Nephron progenitor cell (in vitro differentiated cells): ENCODE data around the gene LIN7B.

ENCODE experiments used
- DNase-seq: peaks from one replicate; pipeline ENCODE4 v3.0.0; 2021
- H3K27ac Mint-ChIP-seq: 2 replicates; pipeline ENCODE4 v1.8.0; 2021; ENCODE audit warnings: mild to moderate bottlenecking, moderate library complexity, mixed read lengths
- H3K27me3 Mint-ChIP-seq: 2 replicates; pipeline ENCODE4 v1.8.0; 2021; ENCODE audit warnings: mild to moderate bottlenecking, low read depth, mixed read lengths; ENCODE audit not compliant: poor library complexity
- H3K36me3 Mint-ChIP-seq: 2 replicates; pipeline ENCODE4 v1.8.0; 2021; ENCODE audit warnings: low read depth, mixed read lengths
- H3K4me1 Mint-ChIP-seq: 2 replicates; pipeline ENCODE4 v1.8.0; 2021; ENCODE audit warnings: mixed read lengths
- H3K4me3 Mint-ChIP-seq: 2 replicates; pipeline ENCODE4 v1.8.0; 2021; ENCODE audit warnings: mild to moderate bottlenecking, moderate library complexity, mixed read lengths
- H3K9me3 Mint-ChIP-seq: 2 replicates; pipeline ENCODE4 v1.8.0; 2021; ENCODE audit warnings: mild to moderate bottlenecking, moderate library complexity, mixed read lengths
- TF ChIP-seq, protein P1 (sequence below): fragments of 200-600 bp; sonication (generic); IDR thresholded peaks from 2 replicates; pipeline ENCODE4 v1.5.0; 2021; ENCODE audit warnings: antibody characterized with exemption

LIN7B gene

DNA sequence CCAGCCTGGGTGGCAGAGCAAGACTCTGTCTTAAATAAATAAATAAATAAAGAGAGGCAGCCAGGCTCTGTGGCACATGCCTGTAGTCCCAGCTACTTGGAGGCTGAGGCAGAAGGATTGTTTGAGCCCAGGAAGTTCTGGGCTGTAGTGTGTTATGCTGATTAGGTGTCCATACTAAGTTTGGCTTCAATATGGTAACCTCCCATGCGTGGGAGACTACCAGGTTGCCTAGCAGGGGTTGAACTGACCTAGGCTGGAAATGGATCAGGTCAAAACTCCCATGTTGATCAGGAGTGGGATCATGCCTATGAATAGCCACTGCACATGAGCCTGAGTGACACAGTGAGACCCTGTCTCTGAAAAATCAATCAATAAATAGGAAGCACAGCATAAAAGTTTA is 32.9 kb upstream of the LIN7B start:
- Mint-ChIP-seq H3K4me1 (peaks cover 15% of the 10 kb centered on the region), H3K4me3 (no peak overlapping the region), H3K9me3 (peaks cover 3% of the 10 kb centered on the region), H3K27me3 (peaks cover 39% of the 10 kb centered on the region), H3K36me3 (peaks cover 3% of the 10 kb centered on the region), H3K27ac (no peak overlapping the region)
- DNase-seq, result no peak
- TF ChIP-seq, protein P1, sequence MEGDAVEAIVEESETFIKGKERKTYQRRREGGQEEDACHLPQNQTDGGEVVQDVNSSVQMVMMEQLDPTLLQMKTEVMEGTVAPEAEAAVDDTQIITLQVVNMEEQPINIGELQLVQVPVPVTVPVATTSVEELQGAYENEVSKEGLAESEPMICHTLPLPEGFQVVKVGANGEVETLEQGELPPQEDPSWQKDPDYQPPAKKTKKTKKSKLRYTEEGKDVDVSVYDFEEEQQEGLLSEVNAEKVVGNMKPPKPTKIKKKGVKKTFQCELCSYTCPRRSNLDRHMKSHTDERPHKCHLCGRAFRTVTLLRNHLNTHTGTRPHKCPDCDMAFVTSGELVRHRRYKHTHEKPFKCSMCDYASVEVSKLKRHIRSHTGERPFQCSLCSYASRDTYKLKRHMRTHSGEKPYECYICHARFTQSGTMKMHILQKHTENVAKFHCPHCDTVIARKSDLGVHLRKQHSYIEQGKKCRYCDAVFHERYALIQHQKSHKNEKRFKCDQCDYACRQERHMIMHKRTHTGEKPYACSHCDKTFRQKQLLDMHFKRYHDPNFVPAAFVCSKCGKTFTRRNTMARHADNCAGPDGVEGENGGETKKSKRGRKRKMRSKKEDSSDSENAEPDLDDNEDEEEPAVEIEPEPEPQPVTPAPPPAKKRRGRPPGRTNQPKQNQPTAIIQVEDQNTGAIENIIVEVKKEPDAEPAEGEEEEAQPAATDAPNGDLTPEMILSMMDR, result no peak

DNA sequence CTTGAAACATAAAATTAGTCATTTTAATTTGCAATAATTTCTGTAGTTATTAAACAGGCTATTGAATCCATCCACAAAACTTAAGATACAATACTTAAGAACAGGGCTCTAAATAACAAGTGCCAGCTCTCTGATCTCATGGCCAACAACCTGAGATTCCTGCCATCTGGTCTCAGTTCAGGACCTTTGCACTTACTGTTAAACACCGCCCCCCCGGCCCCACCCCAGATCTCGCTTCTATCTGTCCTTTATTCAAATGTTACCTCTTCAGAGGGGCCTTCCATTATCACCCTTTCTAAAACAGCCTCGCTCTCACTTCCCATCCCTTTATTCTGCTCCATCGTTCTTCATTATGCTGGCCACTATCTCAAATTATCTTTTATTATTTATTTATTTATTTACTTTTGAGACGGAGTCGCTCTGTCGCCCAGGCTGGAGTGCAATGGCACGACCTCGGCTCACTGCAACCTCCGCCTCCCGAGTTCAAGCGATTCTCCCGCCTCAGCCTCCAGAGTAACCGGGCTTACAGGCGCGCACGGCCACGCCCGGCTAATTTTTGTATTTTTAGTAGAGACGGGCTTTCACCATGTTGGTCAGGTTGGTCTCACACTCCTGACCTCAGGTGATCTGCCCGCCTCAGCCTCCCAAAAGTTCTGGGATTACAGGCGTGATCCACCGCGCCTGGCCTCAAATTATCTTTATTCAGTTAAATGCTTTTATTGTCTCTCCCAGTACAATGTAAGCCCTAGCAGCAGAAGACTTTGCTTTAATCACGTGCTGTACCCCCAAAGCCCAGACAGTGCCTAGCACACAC is 29.8 kb upstream of the LIN7B start:
- TF ChIP-seq, protein P1, result no peak
- peaks cover 34% of the 10 kb centered on the region for H3K4me1 Mint-ChIP-seq
- DNase-seq, result no peak
- peaks cover 27% of the 10 kb centered on the region for H3K36me3 Mint-ChIP-seq
- H3K27ac Mint-ChIP-seq, result peak overlapping the region; percentile 96
- H3K27me3 Mint-ChIP-seq, result peaks cover 29% of the 10 kb centered on the region
- H3K9me3 Mint-ChIP-seq, result peaks cover 3% of the 10 kb centered on the region
- H3K4me3 Mint-ChIP-seq, result peak overlapping the region; percentile 98

DNA sequence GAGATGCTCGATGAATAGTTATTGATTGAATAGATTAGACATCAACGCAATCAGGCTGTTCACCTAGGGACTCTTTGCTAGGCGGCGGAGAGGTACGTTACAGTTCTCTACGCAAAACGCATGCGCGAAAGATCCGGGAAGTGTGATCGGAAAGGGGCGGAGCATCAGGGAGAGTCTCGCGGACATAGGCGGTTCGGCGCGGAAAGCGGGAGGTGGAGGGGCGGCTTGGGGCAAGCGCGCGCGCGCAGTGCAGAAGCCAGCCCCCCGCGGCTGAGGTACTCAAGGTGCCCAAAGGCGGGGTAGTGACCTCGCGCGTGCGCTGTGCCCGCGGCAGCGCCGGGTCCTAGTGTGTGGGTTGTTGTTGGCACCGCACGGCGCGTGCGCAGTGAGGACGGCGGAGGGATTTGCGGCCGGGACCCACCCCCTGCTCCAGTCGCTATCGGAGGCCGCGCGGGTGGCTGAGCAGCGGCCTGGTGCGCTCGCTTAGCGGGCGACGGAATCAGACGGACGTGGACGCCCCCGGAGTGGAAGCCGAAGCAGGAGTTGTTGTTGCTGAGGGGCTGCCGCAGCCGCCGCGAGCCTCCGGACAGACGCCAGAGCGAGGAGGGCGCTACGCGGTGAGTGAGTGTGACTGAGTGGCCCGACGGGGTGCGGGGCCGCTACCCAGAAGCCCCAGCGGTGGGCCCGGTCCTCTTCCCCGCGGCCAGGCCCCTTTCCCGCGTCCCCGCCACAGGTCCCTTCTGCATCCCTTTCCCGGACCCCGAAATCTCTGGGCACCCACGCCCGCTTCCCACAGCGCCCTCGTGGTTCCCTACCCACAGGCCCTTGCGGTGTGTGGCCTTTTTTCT is 28.9 kb upstream of the LIN7B start, which contains the start of gene SNRNP70:
Gene SNRNP70, plus strand, starts transcription at position 432 of the 848 bp plus-strand sequence. CDS start 964 bp downstream, outside the sequence.
- Mint-ChIP-seq H3K27ac (peak within 1 kb of the TSS; percentile 96), H3K4me1 (peaks cover 39% of the 10 kb centered on the region), H3K36me3 (peaks cover 33% of the 10 kb centered on the region), H3K27me3 (peaks cover 27% of the 10 kb centered on the region), H3K4me3 (peak within 1 kb of the TSS; percentile 98), H3K9me3 (peaks cover 3% of the 10 kb centered on the region)
- DNase-seq, result peak; percentile 99
- TF ChIP-seq, protein P1, result no peak

DNA sequence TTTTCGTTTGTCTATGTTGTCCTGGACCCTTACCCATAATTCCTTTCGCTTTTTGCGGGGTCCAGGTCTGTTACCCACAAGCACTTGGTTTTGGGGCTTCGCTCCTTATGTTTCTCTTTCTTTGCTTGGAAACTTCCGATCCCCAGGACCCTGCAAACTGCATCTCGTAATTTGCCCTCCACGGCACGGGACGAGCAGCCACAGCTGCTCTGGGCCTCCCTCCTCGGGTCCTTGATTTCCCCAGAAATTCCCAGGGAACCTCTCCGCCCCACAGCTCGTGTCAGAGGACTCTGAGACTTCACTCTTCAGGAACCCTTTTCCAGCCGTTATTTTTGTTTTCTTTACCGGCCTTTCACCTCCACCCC is 28.3 kb upstream of the LIN7B start:
- Mint-ChIP-seq H3K4me3 (peak overlapping the region; percentile 98), H3K27ac (peak overlapping the region; percentile 94), H3K9me3 (peaks cover 3% of the 10 kb centered on the region), H3K36me3 (peaks cover 39% of the 10 kb centered on the region), H3K4me1 (peaks cover 41% of the 10 kb centered on the region), H3K27me3 (peaks cover 22% of the 10 kb centered on the region)
- no peak for DNase-seq
- TF ChIP-seq, protein P1, result no peak

DNA sequence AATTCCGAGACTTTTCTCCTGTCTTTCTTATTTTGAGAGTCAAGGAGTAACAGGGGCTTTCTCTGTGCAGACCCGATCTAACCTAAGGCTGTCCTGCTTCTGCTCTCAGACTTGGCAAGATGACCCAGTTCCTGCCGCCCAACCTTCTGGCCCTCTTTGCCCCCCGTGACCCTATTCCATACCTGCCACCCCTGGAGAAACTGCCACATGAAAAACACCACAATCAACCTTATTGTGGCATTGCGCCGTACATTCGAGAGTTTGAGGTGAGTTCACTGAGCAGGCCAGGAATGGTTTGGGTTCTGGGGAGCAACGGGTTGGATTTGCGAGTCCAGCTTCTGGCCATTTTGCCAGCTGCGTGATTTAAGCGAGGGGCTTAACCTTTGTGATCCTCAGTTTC is 27.9 kb upstream of the LIN7B start:
- DNase-seq, result no peak
- Mint-ChIP-seq H3K27me3 (peaks cover 20% of the 10 kb centered on the region), H3K9me3 (peaks cover 3% of the 10 kb centered on the region), H3K36me3 (peaks cover 43% of the 10 kb centered on the region), H3K27ac (peak overlapping the region; percentile 94), H3K4me1 (peaks cover 41% of the 10 kb centered on the region), H3K4me3 (peak overlapping the region; percentile 98)
- TF ChIP-seq, protein P1, result no peak
